Lower leg skin (tissue), 4 donors: ENCODE data around the gene HOXD9. TPM values are rescaled to one million over a fixed set of nuclear protein-coding genes. Genes with fewer than 3 reads are reported as not detected.
A peak's percentile ranks its signal among the peaks of the same experiment; 100 is the strongest.

Experiments
- DNase-seq, 2 donors: peaks; one replicate each; pipeline ENCODE4 v3.0.0-alpha.2; 2019; ENCODE audit warnings: low spot score in 2 of 2
- H3K4me3 ChIP-seq: fragments of 200-600 bp; sonication (generic); 2 replicates; pipeline ENCODE4 v1.5.1; 2017; ENCODE audit warnings: mild to moderate bottlenecking, low read depth; ENCODE audit not compliant: poor library complexity, severe bottlenecking
- CTCF ChIP-seq, 3 donors: fragments of 450-650 bp; IDR thresholded peaks; one replicate each; pipeline ENCODE4 v1.5.1; 2016; ENCODE audit warnings: antibody characterized with exemption in 3 of 3, mild to moderate bottlenecking in 3 of 3, moderate library complexity in 2 of 3
- POLR2A ChIP-seq, 2 donors: fragments of 450-650 bp; IDR thresholded peaks; one replicate each; pipeline ENCODE4 v1.6.1; 2016 to 2017; ENCODE audit warnings: antibody characterized with exemption in 2 of 2, mild to moderate bottlenecking in 1 of 2, moderate library complexity in 1 of 2
- WGBS, 2 donors: methylation state at CpG; one replicate each; pipeline ENCODE4 v1.1.5; 2018; 5-methylcytosine and 5-hydroxymethylcytosine counted together
- intact Hi-C: fragments of 100-400 bp; cut with DNase I; formaldehyde crosslinking; loops from one replicate; pipeline ENCODE4 v1.15.0; 2023; ENCODE audit warnings: low total_unique reads
- total RNA-seq, 4 donors: library from RNA; depleted of rRNA; stranded (reverse); fragments of >200 nt; gene quantifications; one replicate each; pipeline ENCODE4 v1.1.0, GENCODE V29; 2016

The HOXD9 gene
- total RNA-seq, 4 donors from 2014 or later: 0.89 to 5.3 (median 2.1) TPM

GRCh38 chr2:176157499-176158185 is 35.1 kb downstream of the HOXD9 start:
- TF ChIP-seq CTCF (IDR thresholded peaks at IDR 0.05) (no peak), POLR2A (IDR thresholded peaks at IDR 0.05) (no peak)
- peak in 1 of 2 donors; percentile 79 for DNase-seq
- WGBS, 2 donors: 12 to 20% methylated on average over 43 of the region's 43 CpGs
- no peak overlapping the region for H3K4me3 ChIP-seq
- intact Hi-C loops: no loop called here

DNA sequence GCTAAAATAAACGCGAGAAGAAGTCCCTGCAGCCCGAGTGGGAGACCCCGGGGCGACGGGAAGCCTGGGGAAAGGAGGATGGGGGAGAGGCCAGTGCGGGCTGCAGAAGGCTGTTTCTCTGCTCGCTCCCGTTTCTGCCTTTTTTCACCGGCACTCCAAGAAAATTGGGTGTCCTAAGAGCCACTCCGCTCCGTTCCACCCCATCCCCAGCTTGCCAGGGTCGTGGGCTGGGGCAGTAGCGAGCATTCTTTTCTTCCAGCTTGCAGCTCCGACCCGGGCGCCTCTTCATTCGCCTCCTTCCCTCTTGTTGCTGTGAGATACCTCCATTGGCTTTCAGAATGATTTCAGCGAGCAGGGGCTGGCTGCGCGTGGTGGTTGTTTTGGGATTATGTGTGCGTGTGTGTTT is 35.7 kb downstream of the HOXD9 start:
- no peak overlapping the region for H3K4me3 ChIP-seq
- intact Hi-C loops: no loop called here
- DNase-seq: peak in 1 of 2 donors; percentile 74
- TF ChIP-seq CTCF (IDR thresholded peaks at IDR 0.05) (no peak), POLR2A (IDR thresholded peaks at IDR 0.05) (no peak)
- 27 to 38% methylated on average over 22 of the region's 22 CpGs for WGBS, 2 donors

DNA sequence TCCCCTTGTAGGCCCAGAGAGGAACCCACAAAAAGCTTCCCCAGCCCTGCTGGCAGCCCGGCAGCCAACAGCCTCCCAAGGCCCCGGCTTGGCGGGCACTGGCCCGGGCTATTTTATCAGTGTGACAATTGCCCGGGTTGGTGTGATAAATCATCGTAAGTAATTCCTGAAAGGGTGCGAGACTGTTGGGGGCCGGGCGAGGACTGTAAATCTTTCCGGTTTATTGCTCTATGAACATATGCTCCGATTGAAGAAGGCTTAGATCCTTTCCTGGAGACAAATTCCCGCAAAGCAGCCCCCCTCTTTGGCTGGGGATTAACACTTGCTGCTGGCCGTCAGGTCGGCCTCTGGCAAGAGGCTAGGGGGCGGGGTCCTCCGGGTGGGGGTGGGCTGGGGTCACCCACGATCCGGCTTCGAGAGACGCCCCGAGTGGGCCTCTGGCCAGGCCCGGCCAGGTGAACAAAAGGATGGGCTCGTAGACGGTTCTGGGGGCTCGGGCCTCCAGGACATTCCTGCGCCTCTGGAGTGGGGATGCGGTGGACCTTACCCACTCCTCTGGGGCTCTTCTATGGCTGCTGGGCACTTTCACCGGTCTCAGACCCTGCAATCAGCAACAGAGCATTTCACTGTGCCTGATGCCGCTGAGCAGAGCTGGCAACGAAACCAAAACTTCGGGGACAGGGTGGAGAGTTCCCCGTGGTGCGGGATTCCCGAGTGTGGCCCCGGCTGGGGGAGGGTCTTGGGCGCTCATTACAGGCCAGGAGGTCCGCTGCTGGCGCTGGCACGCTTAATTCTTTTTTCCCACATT is 36.5 kb downstream of the HOXD9 start:
- TF ChIP-seq POLR2A (IDR thresholded peaks at IDR 0.05): no peak
- TF ChIP-seq CTCF (IDR thresholded peaks at IDR 0.05): no peak
- WGBS, 2 donors: 32 to 40% methylated on average over 36 to 37 of the region's 39 CpGs
- H3K4me3 ChIP-seq: no peak overlapping the region
- peak in 1 of 2 donors; percentile 78 for DNase-seq
- intact Hi-C loops: no loop called here

GRCh38 chr2:176159663-176160250 is 37.2 kb downstream of the HOXD9 start:
- DNase-seq: peak in 1 of 2 donors; percentile 79
- intact Hi-C loops: no loop called here
- WGBS, 2 donors: 44 to 46% methylated on average over 22 to 43 of the region's 44 CpGs
- TF ChIP-seq POLR2A (IDR thresholded peaks at IDR 0.05) (no peak), CTCF (IDR thresholded peaks at IDR 0.05) (no peak)
- no peak overlapping the region for H3K4me3 ChIP-seq

DNA sequence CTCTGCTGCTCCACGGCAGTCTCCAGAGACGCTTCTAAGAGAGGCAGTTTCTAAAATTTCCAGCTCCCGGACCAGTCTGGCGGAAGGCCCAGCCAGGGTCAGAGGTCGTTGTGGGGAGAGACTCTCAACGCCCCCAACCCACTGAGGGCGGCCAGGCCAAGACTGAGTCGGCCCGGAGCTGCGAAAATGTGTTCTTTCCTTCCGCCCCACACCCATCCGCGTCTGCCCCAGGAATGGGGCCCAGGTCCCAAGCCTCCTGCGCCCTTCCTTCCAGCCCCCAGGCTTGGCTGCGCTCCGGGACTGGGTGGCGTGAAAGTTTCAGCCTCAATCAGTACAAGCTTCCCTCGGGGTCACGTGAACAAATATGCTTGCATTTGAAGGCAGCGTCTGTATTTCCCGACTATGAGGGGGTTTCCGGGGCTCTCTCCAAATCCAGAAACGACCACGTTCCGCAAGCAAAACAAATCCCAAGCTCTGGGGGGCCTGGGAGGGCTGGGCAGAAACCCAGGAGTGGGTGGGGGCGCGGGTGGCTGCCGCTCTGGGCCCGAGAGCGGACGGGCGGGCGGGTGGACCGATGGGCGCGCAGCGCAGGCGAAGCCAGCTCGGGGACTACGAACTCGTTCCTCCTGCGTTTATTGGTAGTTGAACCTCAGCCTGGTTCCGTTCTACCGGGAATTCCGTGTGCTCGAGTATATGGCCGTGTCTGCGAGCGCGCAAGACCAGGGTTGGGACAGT is 37.9 kb downstream of the HOXD9 start:
- no peak overlapping the region for H3K4me3 ChIP-seq
- TF ChIP-seq POLR2A (IDR thresholded peaks at IDR 0.05) (no peak), CTCF (IDR thresholded peaks at IDR 0.05) (no peak)
- peak in 1 of 2 donors; percentile 69 for DNase-seq
- intact Hi-C loops: no loop called here
- 33 to 54% methylated on average over 48 of the region's 50 CpGs for WGBS, 2 donors
